Left kidney (tissue), 2 donors: Measurements from ENCODE around the gene XXYLT1. TPM values are rescaled to one million over a fixed set of nuclear protein-coding genes. Genes with fewer than 3 reads are reported as not detected.
"Not testable (repeated sequence)": the region's sequence is repeated elsewhere in the genome, so short reads cannot be mapped to it uniquely, and the experiment has no call there.

ENCODE experiments used
- DNase-seq: peaks from one replicate; pipeline ENCODE4 v3.0.0-alpha.2; 2013
- polyA plus RNA-seq: library from polyadenylated mRNA; unstranded; fragments of 120-200 nt; gene quantifications from one replicate; pipeline ENCODE4 v1.2.1, GENCODE V29; 2013; ENCODE audit not compliant: insufficient read length

The XXYLT1 gene
- polyA plus RNA-seq, 1 donor, result 26.2 TPM

GRCh38 chr3:195064300-195064931 lies 206.5 kb downstream of the XXYLT1 start:
- DNase-seq, result no peak

DNA sequence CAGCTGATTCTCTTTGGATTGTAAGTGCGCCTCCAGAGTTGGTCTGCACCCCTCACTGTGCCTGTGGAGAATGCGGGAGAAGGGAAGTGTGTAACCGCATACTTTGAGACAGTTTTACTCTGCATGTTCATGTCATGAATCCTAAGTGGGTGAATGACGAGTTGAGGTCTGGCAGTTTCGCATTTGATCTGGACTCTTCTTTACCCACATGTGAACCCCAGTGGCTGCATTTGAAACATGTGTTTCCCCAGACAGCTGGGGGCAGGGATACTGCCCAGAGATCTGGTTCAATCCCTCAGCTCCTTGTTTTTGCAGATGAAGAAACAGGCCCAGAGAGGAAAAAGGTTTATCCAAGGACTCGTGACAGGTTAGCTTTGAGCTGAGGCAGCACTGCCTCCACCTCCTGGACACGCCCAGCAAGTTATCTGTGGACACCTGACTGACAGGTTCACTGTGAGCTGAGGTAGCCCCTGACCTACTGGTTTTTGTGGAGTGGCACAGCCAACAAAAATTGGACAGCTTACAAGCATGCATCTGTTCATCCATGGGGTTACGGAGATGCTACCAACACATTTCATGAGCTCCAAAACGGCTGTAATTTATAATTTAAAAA lies 207.3 kb downstream of the XXYLT1 start:
- DNase-seq, result no peak

DNA sequence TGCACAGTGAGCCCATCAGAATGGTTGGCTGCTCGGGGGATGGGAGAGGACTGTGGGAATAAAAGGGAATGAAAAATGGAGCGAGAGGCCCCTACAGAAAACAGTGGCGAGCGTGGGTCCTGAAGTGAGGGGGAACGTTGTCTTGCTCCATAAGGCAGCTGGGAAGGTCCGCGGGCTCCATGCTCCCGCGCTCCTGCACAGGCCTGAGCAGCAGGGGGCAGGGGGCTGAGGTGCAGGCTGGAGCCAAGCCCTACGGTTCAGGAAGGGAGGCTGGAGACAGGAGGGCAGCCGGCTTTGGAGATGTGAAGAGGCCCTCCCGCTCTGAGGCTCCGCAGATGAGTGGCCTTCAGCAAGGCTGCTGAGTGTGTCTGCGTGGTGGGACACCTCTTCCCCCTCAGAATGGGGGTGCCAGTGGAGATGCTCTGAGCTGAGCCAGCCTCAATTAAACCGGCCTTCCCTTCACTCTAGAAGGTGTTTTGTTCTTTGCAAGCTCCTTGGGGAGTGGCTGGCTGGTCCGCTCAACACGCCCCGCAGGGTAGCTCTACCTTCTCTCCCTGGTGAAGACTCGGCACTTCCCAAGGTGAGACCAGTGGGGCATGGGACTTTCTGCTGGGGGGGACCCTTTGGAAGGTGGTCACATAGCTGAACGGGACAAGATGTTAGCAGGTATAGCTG lies 208.0 kb downstream of the XXYLT1 start:
- no peak for DNase-seq

- DNase-seq, result no peak
Observed at GRCh38 chr3:195061756-195062655, 209.0 kb downstream of the XXYLT1 start.

- no peak for DNase-seq
Observed at GRCh38 chr3:195060531-195061291, 210.2 kb downstream of the XXYLT1 start.

GRCh38 chr3:195060217-195060481 lies 210.8 kb downstream of the XXYLT1 start:
- DNase-seq, result no peak

DNA sequence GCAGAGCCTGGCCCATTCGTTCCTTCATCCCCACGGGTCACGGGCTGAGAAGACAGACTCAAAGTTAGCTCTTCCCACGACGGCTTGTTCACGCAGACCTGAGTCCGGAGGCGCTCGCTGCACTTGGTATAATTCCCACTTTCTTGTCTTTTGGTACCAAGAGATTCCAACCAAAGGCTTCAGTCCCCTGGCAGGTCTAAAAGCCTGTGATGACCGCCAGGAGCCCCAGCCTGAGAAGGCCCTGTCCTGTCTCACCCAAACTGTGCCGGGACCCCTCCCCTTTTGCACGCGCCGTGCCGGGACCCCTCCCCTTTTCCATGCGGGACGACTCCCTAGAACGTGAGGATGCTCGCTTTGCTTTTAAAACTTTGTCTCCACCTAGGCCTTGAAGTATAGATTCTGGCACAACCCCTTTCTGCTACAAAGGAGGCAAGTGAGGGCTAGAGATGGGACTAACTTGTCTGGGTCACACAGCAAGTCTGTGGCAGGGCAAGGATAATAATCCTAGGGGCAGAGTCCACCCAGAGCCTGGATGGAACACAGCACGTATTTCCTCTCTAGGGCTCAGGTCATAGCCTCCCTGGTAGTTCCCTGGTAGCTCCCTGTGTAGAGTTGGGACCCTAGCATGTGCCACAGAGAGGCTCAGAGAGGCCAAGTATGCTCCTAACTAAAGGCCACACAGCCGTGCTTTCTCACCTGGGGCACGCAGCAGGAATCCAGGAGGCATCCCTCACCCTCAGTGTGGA lies 211.3 kb downstream of the XXYLT1 start:
- no peak for DNase-seq

DNA sequence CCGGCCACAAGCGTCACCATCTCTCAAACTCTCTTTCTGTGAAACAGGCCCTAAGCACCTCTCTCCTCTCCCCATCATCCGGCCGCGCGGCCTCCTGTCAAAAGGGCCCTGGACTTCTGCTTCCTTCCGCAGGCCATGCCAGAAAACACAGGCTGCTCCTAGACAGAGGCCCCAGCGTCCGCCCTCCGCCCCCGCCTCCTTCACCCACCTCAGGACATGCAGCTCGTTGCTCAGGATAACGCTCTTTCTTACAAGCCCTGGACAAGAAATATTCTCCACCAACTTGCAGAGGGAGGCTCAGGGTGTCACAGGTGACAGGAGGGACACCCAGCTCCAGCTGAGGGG lies 212.0 kb downstream of the XXYLT1 start:
- DNase-seq, result no peak

DNA sequence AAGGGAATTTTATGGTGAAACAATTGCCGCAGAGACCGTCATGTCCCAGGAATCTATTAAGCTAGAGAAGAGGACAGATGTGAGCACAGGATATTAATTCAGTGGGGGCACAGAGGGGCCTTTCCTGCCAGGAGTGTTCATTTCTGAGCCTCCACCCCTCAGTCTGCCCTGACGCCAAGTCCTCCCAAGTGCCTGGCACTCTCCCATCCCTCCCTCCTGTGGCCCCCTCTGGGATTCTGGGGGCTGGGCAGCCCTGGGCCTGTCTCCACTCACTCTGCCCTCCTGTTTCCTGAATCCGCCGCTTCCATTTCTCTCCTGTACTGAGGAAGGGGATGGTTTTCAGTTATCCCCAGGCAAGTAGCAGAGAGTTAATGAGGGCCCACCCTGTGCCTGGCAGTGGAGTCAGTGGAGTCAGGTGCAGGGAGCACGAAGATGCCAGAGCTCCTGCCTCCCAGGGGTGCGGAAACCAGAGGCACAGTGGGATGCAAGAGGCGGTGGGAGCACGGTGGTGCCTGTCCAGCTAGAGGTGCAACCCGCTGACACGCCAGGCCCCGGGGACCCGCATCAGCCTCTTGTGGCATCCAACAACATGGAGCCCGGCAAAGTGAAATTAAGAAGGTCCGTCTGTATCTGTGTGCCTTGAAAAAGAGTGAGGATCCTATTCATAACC lies 212.5 kb downstream of the XXYLT1 start:
- no peak for DNase-seq

GRCh38 chr3:195057716-195058115 lies 213.2 kb downstream of the XXYLT1 start:
- DNase-seq, result no peak

GRCh38 chr3:195056506-195056905 lies 214.5 kb downstream of the XXYLT1 start:
- no peak for DNase-seq

GRCh38 chr3:195054311-195054710 lies 216.6 kb downstream of the XXYLT1 start:
- DNase-seq, result no peak

DNA sequence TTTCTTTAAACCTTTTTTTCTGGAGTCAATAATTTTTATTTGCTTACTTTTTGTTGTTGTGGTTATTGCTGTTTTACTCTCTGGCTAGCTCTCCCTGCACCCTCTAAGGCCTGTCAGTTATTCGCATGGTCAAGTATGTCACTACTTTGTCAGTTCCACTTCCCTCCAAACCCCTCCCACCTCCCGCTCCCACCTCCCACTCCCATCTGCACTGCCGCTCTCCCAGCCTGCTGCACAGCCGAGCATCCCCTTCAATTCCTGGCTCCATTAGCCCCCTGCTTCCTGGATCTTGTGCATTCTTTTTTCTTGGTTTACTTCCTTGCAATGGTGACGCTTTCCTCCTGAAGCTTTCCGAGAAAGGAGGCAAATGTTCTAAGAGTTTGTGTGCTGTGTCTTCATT lies 218.0 kb downstream of the XXYLT1 start:
- DNase-seq, result no peak

DNA sequence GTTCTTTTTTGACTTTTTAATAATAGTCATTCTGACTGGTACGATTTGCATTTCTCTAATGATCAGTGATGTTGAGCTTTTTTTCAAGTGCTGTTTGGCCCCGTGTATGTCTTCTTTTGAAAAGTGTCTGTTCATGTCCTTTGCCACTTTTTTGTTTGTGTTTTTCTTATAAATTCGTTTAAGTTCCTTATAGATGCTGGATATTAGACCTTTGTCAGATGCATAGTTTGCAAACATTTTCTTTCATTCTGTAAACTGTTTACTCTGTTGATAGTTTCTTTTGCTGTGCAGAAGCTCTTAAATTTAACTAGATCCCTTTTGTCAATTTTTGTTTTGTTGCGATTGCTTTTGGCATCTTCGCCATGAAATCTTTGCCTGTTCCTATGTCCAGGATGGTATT lies 220.7 kb downstream of the XXYLT1 start:
- not testable (repeated sequence) for DNase-seq

- no peak for DNase-seq
Observed at GRCh38 chr3:195048059-195048905, 222.7 kb downstream of the XXYLT1 start.

GRCh38 chr3:195047536-195047935 lies 223.4 kb downstream of the XXYLT1 start:
- no peak for DNase-seq

DNA sequence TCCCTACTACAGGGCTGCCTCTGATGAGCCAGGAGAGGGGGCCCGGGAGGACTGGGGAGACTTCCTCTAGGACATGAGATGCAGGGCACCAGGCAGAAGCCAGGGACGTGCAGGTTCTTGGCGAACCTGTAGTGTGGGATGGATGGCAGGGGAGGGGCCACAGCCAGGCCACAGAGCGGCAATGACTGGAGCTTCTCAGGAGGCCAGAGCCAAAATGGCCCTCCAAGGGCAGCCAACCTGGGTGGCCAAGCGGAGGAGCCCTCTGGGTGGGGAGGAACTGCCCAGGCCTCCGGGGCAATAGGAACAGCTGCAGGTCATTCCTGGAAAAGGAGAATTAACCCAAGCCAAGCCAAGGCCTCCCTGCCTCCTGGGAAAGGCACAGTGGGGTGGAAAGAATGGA lies 224.5 kb downstream of the XXYLT1 start:
- DNase-seq, result no peak

DNA sequence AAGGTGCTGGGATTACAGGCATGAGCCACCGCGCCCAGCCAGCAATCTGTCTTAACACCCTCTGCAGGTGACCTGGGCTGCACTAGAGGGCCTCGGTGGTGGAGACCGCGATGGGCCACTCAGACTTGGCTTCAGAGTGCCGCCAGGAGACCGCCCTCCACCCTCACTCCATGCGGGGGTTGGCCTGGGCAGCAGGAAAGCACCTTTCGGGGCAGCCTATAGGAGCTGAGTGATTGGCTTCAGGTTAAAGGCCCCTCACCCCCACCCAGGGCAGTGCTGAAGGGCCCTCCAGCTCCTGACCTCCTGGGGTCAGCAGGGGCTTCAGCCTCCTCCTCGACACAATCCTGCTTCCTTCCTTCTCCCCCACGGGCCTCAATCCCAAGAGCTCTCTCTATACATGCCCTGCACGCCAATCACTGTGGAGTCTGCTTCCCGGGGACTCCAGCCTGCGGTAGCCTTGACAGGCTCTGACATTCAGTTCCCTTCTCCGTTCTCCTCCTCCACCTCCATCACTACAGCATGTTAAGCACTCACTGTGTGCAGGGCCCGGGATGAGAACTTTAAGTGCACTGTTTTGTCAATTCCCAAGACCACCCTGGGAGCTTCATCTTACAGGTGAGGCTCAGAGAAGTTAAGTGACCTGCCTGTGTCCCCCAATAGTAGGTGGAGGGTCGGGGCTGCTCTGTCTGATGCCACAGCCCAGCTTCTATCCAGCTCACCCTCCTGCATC lies 225.3 kb downstream of the XXYLT1 start:
- no peak for DNase-seq

GRCh38 chr3:195044411-195044810 lies 226.5 kb downstream of the XXYLT1 start:
- DNase-seq, result no peak
